Measurements from ENCODE around the gene PPIF. TPM values are rescaled to one million over a fixed set of nuclear protein-coding genes. Genes with fewer than 3 reads are reported as not detected.
"Not testable (repeated sequence)": the region's sequence is repeated elsewhere in the genome, so short reads cannot be mapped to it uniquely, and the experiment has no call there.

Gene PPIF
- polyA plus RNA-seq, 1 donor, result 19.9 TPM

DNA sequence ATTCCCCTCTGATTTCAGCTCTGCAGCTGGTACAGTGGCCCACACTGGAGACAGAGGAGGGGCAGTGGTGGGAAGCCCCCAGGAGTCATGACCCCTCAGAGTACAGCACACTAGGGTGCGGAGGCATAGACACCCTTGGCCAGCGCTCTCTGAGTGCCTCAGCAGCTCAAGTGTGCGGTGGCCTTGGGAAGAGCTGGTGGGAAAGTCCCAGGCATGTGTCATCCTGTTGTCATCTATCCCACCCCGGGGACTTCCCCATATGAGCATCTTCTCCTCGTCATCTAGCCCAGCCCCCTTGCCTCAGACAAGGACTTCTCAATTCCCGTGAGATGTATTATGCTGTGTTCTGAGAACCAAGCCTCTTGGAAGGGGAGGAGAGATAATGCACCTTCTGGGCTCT is 15.6 kb upstream of the PPIF start:
- DNase-seq (ENCODE audit: low read depth), result no peak

DNA sequence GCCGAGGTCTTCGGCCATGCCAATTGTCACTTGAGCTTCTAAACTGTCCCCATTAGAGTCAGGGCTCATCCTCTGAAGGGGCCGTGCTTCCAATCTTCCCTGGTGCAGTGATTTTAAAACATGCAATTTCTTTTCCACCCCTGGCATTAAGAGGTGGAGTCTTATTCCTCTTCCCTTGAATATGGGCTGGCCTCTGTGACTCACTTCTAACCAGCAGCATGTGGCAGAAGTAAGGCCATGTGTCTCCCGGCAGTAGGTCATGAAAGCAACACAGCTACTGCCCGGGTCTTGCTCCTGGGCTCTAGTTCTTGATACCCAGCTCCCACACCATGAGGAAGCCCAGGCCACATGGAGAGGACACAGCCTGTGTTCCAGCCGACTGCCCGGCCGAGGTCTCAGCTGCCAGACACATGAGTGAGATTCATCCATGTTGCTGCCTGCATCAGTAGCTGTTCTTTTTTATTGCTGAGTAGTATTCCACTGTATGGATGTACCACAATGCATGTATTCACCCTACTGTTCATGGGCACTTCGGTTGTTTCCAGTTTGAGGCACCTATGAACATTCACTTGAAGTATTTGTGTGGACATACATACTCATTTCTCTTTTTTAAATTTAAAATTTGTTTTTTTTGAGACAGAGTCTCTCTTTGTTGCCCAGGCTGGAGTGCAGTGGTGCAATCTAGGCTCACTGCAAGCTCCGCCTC is 14.5 kb upstream of the PPIF start:
- not testable (repeated sequence) for DNase-seq (ENCODE audit: low read depth)

DNA sequence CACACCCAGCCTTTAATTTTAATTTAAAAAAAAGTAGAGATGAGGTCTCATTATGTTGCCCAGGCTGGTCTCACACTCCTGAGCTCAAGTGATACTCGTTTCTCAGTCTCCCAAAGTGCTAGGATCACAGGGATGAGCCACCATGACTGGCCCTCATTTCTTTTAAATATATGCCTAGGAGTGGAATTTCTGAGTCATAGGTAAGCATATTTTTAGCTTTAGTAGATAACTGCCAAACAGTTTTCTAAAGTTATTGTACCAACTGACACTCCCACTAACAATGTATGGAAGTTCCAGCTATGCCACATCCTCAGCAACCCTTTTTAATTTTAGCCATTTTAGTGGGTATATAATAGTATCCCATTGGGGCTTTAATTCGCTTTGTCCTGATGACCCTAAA is 13.8 kb upstream of the PPIF start:
- no peak for DNase-seq (ENCODE audit: low read depth)

DNA sequence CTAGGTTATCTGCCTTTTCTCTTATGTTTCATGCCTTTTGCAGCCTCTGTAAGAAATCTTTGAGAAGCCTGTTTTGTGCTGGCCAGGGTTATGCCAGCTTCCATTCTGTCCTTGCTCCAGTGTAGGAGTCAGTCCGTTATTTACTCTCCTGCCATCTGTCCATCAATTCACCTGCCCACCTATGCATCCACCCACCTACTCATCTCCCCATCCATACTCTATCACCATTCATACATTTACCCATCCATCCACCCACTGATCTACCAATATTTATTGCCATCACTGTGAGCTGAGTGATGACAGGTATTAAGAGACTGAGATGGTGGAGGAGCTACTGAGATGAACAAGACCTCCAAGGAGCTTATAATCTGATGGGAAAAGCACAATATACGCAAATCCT is 12.7 kb upstream of the PPIF start:
- DNase-seq (ENCODE audit: low read depth), result no peak

DNA sequence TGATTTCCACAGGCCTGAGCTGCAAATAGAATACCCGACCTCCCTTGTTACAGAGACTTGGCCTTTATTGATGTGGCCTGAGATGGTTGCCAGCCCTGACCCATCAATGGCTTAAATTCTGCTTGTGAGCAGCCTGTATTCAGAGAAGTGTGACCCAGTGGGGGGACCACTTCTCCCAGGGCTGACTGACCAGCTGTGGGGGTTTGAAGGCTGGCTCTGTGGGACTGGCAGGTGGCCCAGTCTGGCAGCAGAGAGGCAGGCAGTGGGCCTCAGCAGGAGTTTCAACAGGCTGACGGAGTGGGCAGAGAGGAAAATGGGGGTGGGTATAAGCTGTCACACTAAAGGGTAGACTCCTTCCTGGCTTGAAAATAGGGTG is 12.2 kb upstream of the PPIF start:
- DNase-seq (ENCODE audit: low read depth), result no peak

DNA sequence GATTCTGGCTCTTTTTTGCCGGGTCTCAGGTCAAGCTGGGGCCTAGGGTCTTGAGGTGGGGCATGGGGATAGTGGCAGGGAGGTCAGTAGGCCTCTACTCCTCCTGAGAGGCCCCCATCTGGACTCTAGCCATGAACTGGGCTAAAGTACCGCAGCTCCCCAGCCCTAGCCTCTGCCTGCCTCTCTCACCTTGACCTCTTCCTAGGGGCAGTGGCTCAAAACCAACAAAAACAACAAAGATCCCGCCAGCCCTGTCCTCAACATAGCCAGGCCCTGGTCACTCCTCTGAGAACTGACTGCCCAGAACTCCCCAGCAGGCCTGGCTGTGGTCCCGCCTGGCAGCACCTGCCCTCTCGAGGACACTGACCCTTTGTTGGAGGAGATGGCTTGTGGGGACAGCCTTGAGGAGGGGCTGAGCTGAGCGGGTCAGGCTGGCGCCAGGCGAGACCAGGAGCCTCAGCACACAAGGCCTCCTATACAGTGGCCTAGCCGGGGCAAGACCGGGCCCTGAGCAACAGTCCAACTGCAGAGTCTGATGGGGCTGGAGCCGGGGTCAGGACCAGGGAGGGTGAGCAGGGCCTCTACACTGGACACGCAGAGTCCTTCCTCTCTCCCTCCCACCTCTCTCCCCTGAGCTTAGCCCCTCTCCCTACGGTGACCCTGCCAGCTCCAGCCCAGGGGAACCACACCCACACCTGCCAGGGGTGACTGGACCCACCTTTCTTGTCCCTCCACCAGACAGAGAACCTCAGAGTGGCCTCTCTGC is 11.6 kb upstream of the PPIF start:
- DNase-seq (ENCODE audit: low read depth), result no peak

DNA sequence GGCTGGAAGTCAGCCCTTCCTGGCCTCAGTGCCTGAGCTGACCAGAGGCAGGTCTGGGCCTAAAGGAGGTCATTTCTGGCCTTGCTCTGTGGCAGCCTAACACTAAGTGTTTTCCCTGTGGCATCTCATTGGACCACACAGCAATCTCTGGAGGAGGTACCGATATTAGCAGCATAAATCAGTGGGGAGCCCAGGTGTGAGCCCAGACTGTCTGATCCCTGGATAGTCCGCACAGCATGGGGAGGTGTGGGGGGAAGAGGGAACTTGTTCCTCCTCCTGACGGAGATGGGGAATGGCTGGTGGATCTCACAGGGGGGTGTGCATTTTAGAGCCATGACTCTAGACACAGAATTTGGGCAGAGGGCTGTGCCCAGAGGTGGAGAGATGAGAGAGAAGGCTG is 11.0 kb upstream of the PPIF start:
- DNase-seq (ENCODE audit: low read depth), result no peak

DNA sequence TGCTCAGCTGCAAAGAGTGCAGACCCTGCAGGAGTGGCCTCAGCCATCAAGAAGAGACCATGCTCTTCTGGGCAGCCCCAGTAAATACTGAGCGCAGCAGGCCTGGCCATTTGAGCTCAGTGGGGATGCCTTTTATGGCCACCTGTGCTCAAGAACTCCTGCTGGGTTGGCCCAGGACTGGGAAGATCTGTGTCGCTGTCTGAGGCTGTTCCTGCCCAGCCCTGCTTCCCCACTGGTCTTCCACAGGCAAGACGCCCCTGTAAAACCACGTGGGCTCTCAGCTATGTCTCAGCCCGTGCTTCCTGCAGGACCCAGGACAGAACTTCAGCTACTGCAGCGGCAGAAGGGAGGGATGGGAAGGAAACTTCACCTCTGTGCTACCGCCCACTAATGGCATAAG is 10.5 kb upstream of the PPIF start:
- DNase-seq (ENCODE audit: low read depth), result no peak

DNA sequence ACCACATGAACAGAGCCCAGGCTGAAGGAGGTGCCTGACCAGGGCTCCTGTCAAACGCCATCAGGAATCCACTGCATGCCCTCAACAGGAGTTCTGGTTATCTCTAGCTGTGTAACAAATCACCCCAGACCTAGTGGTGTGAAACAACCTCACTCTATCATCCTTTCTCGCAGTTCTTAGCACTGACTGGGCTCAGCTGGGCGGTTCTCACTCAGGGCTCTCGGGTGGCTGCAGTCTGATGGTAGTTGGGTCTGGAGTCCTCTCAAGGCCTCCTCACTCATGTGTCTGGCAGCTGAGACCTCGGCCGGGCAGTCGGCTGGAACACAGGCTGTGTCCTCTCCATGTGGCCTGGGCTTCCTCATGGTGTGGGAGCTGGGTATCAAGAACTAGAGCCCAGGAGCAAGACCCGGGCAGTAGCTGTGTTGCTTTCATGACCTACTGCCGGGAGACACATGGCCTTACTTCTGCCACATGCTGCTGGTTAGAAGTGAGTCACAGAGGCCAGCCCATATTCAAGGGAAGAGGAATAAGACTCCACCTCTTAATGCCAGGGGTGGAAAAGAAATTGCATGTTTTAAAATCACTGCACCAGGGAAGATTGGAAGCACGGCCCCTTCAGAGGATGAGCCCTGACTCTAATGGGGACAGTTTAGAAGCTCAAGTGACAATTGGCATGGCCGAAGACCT is 9.3 kb upstream of the PPIF start:
- DNase-seq (ENCODE audit: low read depth), result not testable (repeated sequence)

DNA sequence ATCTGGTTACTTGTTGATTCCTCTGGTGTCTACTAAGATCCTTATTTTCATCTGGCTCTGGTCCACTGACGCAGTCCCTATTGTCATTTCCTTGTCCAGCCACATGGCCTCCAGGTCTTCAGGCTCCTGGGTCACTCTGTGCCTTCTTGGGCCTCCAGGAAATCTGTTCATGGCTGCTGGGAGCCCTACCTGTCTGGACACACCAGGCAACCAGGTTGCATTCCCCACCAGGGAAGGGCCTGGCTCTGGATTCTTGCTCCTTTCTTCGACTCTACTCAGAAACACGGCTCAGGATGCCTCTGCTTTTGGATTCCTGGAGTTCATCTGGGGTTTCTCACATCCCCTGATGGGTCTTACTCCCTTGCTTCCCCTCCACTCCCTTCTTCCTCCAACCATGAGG is 8.0 kb upstream of the PPIF start:
- DNase-seq (ENCODE audit: low read depth), result no peak

DNA sequence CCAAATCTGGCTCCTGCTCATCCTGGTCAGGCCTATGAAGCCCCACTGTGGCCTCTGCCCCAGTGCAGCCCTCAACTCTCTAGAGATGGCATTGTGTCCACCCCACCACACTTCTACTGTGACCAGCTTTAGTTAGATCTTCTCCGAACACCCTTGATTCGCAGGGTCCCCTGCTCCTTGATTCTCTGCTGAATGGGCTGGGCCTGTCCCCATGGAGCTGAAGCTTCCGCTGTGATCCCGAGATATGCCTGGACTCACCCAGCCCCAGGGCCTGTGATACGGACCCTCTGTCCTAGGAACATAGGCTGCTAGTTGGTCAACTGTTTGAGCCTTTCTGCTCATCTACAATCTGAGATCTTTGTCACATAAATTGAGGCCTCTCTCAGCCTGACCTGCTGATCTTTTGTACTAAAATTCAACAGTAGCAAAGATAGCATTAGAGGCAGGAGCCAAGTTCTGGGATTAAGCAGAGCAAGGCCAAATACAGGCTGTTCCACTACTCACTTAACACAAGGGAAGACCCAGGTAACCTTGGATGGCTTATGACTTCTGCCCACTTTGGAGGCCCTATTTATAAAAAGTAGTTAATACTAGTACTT is 6.5 kb upstream of the PPIF start:
- no peak for DNase-seq (ENCODE audit: low read depth)

DNA sequence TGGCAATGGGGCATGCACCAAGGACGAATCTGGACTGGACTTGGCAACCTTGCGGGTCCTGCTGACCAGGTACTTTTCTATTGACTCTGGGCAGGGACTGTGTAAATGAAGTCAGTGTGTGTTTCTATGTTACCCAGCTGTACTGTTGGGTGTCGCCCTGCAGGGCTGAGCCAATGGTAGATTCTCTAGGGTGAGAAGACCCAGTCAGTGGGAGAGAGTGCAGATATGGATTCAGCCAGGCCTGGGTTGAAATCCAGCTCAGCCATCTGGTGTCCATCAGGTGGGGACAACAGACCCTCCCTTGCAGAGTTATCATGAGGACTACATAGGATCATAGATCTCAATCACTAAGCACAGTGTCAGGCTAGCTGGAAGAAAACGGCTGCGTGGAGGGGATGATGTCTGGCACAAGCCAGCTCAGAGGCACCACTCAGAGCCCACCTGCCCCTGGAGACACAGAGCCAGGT is 4.9 kb upstream of the PPIF start:
- no peak for DNase-seq (ENCODE audit: low read depth)

DNA sequence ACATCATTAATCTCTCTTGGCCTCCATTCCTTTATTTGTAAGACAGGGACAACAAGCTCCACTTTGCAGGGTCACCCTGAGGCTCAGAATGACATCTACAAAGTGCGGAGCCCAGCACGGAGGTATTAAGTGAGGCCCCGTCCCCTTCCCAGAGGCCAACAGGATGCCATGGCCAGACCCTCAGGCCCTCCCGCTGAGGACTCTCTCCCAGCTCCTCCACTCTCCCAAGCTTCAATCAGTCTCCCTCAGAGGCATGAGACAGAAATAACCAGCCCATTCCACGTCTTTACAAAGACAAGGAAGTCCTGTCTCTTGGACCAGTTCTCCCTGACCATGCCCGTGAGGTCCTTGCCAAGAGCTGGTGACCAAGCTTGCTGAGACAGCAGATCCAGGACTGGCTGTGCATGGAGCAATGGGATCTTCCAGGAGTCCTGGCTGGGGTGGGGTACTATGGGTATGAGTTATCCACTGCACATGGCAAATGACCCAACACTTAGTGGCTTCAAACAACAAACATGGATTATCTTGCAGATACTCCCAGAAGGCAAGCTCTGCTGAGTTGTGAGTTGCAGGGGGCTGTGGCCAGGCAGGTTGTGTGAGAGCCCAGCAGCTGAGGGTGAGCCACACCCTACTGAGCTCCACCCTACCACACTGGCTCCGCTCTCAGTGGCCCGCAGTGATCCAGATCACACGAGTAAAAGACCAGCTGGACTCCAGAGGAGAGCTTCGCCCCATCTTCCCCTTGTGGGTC is 4.3 kb upstream of the PPIF start:
- DNase-seq (ENCODE audit: low read depth), result no peak

DNA sequence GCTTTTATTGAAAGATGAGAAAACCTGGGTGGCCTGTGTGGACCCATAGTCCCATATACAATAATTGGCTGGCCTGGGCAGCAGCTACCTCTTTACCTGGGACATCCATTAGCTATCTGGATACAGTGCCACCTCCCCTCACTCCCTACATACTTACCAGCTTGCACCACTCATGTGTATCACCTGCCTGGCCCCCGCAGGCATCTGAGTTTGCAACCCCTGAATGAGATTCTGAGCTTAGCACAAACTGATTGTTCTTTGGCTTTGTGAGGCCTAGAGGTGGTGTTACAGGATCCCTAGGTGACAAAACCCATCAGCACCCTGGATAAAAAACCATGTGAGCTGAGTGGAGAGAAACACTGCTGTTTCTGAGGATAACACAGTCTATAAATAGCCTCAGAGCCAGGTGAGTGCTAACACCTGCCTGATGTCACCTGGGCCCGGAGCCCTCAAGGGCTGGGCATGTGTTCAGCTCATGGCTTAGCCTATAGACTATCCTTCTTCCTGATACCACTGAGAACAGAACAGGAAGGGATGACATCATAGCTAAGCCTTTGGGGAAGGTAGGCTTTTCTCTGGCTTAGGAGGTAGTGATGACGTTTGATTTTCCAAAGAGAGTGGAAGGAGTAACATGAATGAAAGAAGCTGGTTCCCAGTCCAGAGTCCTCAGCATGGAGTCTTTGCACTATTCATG is 2.6 kb upstream of the PPIF start:
- no peak for DNase-seq (ENCODE audit: low read depth)

DNA sequence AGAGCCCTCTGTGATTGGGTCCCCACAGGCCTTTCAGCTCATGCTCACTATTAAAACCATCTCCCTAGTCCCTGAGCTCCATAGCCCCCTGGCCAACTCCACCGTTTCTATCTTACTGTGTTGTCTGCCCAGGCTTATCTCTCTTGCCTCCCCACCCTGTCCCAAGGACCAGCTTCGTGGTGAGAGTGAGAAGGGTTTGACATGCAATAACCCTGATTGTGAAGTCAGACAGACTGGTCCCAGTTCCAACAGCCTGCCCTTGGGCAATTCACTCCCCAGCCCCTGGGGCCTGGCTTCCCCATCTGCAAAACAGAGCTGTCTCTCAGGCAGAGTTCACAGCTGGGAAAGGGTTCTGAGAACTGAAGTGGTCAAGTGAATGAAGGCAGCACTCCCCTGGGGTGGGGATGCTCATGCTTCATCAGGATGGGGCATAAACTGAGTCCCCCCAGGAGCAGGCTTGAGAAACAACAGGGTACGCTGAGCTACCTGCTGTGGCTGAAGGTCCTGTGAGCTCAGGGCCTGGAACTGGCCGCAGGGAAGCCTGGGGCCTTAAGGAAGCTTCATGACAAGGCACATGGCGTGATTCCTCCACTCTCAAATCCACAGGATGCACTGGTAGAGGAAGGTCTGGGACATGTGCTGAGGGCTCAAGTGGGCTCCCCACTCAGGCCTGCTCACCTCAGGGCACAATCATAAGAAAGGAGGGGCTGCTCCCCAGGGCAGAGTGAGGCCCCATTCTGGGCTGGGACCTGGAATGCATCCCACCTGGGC is 1.8 kb upstream of the PPIF start:
- DNase-seq (ENCODE audit: low read depth), result no peak

DNA sequence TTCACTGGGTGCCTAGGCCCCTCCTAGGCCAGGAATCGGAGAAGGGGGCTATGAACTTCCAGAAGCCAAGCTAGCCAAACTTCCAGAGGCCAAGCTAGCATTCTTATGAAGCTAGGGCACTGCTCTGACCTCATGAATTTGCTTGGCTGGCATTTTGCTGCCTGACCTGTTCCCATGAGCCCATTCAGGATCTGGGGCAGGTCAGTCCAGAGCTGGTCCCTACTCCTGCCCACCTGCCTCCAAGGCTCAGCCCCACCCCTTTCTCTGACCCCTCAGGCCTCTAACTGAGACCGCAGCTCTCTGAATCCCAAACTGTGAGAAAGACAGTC is 1.3 kb upstream of the PPIF start:
- no peak for DNase-seq (ENCODE audit: low read depth)

DNA sequence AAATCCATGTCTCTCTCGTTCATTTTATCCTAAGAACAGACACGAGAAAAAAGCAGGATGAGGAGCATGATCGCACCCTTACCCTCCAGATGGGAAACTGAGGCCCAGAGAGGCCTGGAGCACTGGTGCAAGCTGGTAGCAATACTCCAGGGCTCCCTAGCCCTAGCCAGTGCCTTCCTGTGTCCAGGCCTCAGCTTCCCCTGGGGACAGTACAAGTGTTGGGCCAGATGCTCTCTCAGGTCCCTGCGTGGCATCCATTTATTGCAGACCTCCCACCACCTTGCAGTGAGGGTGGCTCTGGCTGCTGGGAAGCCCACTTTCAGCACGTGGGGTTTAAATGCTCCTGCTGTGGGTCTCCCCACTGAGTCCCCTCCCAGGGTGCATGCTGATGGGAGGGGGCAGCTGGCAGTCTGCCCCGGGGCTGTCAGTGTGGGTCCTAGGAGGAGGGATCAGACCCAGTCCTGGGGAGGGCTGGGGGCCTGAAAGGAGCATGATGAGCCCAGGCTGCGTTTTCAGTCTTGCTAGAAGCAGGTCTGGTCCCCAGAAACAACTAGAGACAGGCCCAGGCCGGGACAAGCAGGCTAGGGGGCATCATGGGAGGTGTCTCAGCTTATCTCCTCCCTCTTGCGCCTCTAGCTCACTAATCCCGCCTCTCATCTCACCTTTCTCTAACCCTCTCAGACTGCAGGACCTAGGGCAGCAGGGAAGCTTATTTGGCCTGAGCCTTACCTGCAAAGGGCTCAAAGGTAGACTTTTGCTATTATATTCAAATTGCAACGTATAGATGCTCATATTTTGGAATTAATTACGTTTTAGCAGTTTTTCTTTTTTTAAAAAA is 662 bp upstream of the PPIF start:
- no peak for DNase-seq (ENCODE audit: low read depth)

DNA sequence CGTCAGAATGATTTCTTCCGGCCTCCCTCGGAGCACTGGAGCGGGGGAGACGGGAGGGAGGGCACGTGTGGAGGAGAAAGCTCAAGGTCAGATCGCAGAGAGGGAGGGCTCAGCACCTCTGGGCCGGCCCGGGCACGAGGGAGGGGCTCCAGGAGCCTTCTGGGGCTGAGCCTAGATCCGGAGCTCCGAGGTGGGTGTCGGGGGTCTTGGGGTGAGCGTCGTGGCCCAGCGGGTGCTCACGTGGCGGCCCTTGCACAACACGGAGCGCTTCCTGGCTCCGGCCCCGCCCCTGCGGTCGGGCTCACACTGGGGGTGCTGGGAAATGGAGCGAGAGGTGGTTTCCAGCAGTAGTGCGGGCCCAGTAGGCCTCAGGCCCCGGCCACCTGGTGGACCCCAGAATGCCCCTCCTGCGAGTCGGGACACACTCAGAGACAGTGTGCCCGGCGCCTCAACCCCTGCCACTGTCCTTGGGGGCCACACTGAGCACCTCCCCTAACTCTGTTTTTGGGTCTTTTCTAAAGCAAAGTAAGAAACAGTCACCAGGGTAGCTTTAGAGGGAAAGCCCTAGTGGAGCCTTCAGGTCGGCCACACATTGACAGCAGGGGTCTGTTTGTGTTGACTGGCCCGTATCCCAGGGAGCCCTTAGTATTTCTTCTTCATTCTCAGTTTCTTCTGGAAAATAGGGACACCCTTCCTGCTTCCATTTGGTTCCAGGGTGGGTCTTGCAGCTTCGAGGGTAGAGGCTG is 798 bp downstream of the PPIF start:
- DNase-seq (ENCODE audit: low read depth), result no peak

DNA sequence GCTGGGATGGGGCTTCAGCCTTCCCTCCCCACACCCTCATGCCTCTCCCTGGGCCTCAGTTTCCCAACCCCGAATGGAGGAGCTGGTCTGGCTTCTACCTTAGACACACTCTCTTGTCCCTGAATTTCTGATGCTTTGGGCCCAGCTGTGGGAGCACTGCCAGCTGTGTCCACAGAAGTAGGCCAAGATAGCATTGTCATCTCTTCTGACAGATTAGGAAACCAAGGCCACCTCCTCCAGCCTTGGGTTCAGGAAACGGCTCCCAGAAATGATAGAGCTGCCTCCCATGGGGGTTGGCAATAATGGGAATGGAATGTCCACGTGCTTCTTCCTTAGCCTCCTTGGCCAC is 1.3 kb downstream of the PPIF start:
- DNase-seq (ENCODE audit: low read depth), result no peak
